ENCODE data around the gene CDK4.

The CDK4 gene

DNA sequence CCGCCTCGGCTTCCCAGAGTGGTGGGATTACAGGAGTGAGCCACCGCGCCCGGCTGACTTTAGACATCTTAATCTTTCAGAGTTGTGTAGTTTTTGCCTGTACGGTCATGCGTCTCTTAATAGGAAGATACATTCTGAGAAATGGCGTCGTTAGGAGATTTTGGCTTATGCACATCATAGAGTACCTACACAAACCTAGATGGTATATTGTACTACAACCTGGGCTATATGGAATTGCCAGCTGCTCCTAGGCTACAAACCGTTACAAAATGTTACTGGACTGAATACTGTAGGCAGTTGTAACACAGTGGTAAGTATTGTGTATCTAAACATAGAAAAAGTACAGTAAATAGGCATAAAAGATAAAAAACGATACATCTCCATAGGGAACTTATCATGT lies 31.8 kb upstream of the CDK4 start:
- no peak overlapping the region for H3K4me3 ChIP-seq (replicated peaks in 1 of 2; ENCODE audit: low read depth in 2 of 2, low read length in 2 of 2)
- TF ChIP-seq, protein P1, sequence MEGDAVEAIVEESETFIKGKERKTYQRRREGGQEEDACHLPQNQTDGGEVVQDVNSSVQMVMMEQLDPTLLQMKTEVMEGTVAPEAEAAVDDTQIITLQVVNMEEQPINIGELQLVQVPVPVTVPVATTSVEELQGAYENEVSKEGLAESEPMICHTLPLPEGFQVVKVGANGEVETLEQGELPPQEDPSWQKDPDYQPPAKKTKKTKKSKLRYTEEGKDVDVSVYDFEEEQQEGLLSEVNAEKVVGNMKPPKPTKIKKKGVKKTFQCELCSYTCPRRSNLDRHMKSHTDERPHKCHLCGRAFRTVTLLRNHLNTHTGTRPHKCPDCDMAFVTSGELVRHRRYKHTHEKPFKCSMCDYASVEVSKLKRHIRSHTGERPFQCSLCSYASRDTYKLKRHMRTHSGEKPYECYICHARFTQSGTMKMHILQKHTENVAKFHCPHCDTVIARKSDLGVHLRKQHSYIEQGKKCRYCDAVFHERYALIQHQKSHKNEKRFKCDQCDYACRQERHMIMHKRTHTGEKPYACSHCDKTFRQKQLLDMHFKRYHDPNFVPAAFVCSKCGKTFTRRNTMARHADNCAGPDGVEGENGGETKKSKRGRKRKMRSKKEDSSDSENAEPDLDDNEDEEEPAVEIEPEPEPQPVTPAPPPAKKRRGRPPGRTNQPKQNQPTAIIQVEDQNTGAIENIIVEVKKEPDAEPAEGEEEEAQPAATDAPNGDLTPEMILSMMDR (IDR thresholded peaks at IDR 0.05; ENCODE audit: low read depth, low read length): no peak
- DNase-seq (ENCODE audit: low read depth in 2 of 2): no peak

DNA sequence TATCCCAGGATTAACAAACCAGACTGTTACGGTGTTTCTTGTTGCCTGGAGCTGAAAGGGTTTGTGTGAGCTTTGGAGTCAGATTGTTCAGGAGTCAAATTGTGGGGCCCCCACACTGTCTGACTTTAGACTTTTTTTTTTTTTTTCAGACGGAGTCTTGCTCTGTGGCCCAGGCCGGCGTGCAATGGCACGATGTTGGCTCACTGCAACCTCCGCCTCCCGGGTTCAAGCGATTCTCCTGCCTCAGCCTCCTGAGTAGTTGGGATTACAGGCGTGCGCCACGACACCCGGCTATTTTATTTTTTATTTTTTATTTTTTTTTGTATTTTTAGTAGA lies 31.3 kb upstream of the CDK4 start:
- DNase-seq (ENCODE audit: low read depth in 2 of 2): no peak
- H3K4me3 ChIP-seq (replicated peaks in 1 of 2; ENCODE audit: low read depth in 2 of 2, low read length in 2 of 2): peak overlapping the region; percentile 98 to 99
- TF ChIP-seq, protein P1 (IDR thresholded peaks at IDR 0.05; ENCODE audit: low read depth, low read length): no peak

DNA sequence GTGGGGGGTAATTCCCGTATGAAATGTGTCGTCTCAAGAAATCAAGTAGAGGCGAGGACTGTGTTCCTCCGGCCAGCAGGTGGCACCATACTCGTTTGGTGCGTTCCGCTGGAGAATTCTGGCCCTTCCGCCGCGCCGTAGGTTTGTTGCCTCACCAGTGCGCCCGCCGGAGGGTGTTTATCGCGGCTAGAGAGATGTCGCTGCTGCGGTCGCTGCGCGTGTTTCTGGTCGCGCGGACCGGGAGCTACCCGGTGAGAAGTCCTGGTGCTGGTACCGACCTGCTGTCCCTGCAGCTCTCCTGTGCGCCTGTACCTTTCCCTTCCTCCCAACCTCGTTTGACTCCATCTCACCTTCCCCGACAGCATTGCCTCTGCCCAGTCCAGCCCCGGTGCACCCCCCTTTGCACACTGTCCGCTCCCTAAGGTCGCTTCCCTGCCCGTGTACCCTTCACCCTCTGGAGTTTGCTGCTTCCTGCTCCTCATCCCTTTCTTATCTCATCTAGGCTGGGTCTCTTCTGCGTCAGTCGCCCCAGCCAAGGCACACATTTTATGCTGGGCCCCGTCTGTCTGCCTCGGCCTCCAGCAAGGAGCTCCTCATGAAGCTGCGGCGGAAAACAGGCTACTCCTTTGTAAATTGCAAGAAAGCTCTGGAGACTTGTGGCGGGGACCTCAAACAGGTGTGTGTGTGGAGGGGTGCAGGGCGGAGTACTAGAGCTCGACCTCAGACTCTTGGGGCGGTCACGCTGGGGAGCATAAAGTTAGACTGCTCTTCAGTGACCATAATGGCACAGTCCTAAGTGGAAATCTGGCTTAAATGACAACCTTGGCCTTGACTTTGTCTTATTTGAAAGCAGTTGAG lies 30.7 kb upstream of the CDK4 start, which contains the start of gene TSFM:
TSS of gene TSFM (plus strand) at position 180 of the 858 bp plus-strand sequence. CDS start at position 195, 15 bp downstream.
- DNase-seq (ENCODE audit: low read depth in 2 of 2): peak; percentile 96
- TF ChIP-seq, protein P1 (IDR thresholded peaks at IDR 0.05; ENCODE audit: low read depth, low read length): peak; percentile 82
- peak within 1 kb of the TSS; percentile 98 to 99 for H3K4me3 ChIP-seq (replicated peaks in 1 of 2; ENCODE audit: low read depth in 2 of 2, low read length in 2 of 2)

DNA sequence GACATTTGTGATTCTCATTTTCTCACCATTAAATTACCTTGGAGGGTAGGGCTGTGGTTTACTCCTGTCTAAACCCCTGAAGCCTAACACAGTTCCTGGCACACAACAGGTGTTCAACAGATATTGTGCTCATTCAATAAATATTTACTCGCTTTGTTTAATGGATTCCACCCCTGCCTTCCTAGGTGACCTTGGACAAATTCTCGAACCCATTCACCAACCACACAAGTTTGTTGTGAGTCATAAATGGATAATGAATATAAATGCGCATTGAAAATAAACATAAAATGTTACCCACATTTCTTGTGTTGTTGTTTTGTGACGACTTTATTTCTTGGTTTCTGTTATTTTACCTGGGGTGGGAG lies 30.1 kb upstream of the CDK4 start:
- no peak overlapping the region for H3K4me3 ChIP-seq (replicated peaks in 1 of 2; ENCODE audit: low read depth in 2 of 2, low read length in 2 of 2)
- TF ChIP-seq, protein P1 (IDR thresholded peaks at IDR 0.05; ENCODE audit: low read depth, low read length): no peak
- DNase-seq (ENCODE audit: low read depth in 2 of 2): no peak

DNA sequence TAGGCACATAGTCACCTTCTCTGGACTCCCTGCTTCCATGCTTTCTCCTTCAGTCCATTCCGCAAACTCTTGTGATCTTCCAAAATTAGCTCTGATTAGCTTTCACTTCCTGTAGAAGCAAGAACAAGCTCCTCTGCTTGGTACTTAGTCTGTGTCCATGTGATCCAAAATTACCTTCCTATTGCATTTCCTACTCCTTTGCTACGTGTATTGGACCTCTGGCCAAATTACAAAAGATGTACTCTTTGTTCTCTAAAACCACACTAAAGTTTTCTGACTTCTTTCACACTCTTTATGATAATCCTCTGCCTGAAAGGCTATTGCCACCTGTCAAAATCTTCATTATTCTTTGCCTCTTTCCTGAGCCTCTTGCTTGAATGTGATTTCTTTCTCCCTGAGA lies 29.7 kb upstream of the CDK4 start:
- TF ChIP-seq, protein P1 (IDR thresholded peaks at IDR 0.05; ENCODE audit: low read depth, low read length): no peak
- H3K4me3 ChIP-seq (replicated peaks in 1 of 2; ENCODE audit: low read depth in 2 of 2, low read length in 2 of 2): no peak overlapping the region
- DNase-seq (ENCODE audit: low read depth in 2 of 2): no peak

DNA sequence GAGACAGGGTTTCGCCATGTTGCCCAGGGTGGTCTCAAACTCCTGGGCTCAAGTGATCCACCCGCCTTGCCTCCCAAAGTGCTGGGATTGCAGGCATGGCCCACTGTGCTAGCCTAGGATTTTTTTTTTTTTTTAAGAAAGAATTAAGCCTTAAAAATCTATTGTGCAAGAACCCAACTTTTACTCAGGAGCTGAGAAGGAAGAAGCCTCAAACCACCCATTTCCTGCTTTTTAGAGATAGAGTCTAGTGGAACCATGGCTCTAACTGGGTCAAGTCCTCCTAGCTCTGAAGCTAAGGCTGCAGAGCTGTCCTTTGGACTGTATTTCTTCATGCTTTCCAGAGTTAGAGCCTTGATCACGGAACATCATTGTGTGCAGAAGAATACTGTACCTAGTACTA lies 29.1 kb upstream of the CDK4 start:
- no peak for DNase-seq (ENCODE audit: low read depth in 2 of 2)
- TF ChIP-seq, protein P1 (IDR thresholded peaks at IDR 0.05; ENCODE audit: low read depth, low read length): no peak
- no peak overlapping the region for H3K4me3 ChIP-seq (replicated peaks in 1 of 2; ENCODE audit: low read depth in 2 of 2, low read length in 2 of 2)
